Hepatocyte (in vitro differentiated cells): Measurements from ENCODE around the gene TEX261.

Experiments
- EZH2 ChIP-seq: fragments of 200-600 bp; sonication (generic); IDR thresholded peaks from 2 replicates; pipeline ENCODE4 v1.6.1; 2016; ENCODE audit warnings: antibody characterized with exemption, mild to moderate bottlenecking, borderline replicate concordance
- TF ChIP-seq, protein P1 (sequence below): fragments of 200-600 bp; sonication (generic); IDR thresholded peaks from 2 replicates; pipeline ENCODE4 v1.5.1; 2016; ENCODE audit warnings: antibody characterized with exemption, mild to moderate bottlenecking; ENCODE audit not compliant: poor library complexity

DNA sequence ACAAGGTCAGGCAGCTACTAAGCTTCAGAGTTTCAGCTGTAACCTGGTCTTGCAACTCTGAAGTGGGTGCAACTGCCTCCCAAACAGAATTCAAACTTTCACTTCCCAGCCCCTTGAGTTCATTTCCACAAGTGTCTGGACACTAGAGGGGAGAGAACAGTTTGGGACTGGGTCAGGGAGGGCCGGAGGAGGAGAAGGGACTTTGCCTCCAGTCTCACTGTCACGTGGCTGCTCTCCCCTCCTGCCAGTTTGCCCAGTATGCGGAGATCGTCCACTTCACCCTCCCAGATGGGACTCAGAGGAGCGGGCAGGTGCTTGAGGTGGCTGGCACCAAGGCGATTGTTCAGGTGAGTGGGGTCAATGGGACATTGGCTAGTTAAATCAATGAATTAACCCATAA is 36.9 kb downstream of the TEX261 start:
- TF ChIP-seq EZH2 = no peak
- TF ChIP-seq, protein P1, sequence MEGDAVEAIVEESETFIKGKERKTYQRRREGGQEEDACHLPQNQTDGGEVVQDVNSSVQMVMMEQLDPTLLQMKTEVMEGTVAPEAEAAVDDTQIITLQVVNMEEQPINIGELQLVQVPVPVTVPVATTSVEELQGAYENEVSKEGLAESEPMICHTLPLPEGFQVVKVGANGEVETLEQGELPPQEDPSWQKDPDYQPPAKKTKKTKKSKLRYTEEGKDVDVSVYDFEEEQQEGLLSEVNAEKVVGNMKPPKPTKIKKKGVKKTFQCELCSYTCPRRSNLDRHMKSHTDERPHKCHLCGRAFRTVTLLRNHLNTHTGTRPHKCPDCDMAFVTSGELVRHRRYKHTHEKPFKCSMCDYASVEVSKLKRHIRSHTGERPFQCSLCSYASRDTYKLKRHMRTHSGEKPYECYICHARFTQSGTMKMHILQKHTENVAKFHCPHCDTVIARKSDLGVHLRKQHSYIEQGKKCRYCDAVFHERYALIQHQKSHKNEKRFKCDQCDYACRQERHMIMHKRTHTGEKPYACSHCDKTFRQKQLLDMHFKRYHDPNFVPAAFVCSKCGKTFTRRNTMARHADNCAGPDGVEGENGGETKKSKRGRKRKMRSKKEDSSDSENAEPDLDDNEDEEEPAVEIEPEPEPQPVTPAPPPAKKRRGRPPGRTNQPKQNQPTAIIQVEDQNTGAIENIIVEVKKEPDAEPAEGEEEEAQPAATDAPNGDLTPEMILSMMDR = no peak
